HG03521 (cell line): Measurements from ENCODE around the gene RIPOR2.
A peak's percentile ranks its signal among the peaks of the same experiment; 100 is the strongest.

ENCODE experiments used
- ATAC-seq: cut with Tn5 transposase; IDR thresholded peaks from one replicate; pipeline ENCODE4 v1.9.1; 2021; ENCODE audit warnings: mild to moderate bottlenecking, moderate library complexity; ENCODE audit not compliant: unreplicated experiment

The RIPOR2 gene, protein sequence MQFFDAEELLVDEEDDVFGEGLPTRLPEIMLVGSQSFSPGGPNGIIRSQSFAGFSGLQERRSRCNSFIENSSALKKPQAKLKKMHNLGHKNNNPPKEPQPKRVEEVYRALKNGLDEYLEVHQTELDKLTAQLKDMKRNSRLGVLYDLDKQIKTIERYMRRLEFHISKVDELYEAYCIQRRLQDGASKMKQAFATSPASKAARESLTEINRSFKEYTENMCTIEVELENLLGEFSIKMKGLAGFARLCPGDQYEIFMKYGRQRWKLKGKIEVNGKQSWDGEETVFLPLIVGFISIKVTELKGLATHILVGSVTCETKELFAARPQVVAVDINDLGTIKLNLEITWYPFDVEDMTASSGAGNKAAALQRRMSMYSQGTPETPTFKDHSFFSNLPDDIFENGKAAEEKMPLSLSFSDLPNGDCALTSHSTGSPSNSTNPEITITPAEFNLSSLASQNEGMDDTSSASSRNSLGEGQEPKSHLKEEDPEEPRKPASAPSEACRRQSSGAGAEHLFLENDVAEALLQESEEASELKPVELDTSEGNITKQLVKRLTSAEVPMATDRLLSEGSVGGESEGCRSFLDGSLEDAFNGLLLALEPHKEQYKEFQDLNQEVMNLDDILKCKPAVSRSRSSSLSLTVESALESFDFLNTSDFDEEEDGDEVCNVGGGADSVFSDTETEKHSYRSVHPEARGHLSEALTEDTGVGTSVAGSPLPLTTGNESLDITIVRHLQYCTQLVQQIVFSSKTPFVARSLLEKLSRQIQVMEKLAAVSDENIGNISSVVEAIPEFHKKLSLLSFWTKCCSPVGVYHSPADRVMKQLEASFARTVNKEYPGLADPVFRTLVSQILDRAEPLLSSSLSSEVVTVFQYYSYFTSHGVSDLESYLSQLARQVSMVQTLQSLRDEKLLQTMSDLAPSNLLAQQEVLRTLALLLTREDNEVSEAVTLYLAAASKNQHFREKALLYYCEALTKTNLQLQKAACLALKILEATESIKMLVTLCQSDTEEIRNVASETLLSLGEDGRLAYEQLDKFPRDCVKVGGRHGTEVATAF

GRCh38 chr6:24935366-24936152 lies at the start of gene RIPOR2:
Gene RIPOR2 (minus strand): TSS chr6:24935960. CDS start chr6:24935898, 62 bp downstream.
- ATAC-seq: peak; percentile 24

DNA sequence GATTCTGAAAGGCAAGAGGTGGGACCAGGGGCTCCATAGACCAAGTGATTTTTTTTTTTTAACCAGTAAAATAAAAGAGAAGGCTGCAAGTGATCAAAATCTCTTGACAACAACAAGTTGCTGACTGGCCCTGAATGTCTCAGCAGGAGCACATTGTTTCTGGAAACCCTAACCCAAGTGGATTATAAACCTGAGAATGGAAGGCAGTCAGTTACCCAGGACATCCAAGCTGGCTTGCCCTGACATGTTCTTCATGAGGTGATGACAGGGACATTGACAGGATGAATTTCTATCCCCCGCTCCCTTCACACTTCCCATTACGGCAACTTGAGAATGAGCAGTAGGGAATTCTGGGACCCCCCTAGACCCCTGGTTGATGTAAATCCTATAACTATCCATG lies 49.6 kb upstream of the RIPOR2 start:
- ATAC-seq: no peak

DNA sequence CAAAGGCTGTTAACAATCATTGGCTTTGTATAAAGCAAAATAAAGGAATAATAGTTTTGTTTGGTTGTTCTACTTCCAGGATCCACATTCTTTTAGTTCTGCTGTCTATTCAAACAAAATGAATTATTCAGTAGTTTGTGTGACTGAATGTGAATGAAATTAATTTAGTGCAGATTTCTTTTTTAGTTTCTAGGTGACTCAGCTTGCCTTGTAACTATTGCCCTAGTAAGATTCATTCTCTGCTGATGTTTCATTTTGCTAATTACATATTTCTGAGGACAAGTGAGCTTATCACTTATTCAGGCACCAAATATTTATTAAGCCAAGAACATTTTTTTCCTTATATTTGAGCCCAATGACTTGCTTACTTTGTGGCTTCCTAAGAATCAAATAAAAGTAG lies 46.5 kb upstream of the RIPOR2 start:
- no peak for ATAC-seq

DNA sequence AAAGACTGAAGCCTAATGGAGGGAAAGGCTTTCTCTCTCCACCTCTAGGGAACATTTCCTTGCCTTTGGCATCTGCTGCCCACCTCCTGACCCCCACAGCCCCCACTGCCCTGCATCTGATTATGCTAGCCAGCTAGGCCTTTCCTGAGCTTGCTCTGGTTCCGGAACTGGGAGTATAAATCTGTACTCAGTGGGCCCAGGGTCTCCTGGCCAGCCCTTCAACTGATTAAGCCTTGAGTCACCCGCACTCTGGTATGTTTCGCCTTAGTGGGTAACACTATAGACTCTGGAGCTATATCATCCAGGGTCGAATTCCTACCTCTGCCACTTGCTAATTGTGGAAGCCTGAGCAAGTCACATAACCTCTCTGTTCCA lies 45.6 kb upstream of the RIPOR2 start:
- ATAC-seq: no peak

DNA sequence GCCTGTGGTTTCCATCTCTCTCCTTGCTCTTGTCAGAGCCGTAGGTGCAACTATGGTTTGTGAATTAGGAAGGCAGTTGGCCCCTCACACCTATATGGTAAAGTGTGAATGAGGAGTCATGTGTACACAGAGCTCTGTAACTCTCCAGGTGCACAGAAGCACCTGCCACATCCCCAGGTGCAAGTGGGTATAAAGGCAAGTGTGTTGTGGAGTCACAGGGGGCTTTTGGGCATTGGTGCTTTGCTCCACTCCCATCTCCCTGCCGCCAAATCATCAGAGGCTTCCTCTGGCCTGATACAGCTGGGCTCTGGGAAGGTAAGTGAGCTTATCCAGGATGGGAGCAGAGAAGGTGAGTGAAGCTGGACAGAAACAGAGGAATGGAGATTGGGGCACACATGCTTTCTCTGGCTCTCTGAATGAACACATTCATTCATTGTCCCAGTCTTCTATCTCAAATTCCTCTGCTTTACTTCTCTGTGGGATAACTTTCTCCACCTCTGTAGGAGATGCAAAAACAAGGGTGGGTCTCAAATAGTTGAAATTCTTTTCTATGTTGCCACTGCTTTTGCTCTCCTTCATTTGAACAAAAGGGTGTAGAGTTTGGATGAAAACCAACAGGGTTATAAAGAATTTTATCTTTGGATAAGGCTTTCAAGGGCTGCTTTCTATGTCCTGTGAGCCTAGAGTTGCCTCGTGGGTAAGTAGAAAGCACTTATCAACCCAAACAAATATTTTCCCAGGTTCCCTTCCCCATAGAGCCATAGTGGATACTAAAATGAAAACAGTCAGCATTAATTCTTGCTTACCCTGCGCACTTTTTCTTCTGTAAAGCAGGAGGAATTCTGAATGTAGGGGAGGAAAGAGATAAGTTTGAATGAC lies 45.0 kb upstream of the RIPOR2 start:
- ATAC-seq: no peak

DNA sequence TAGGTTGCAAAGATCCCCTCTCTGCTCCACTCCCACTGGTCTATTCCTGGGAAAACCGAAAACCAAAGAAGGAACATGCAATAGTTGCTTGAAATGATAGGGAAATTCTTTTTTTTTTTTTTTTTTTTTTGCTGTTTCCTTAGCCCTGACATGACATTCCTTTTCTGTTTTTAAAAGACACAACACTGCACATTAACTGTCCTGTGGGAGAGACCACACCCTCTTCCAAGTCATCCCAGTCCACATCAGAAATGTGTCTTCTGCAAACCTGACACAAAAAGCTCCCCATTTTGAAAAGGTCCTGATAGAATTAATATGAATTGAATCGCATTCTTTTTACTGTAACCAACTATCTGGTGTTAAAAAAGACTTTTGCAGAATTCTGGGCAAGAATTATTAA lies 43.4 kb upstream of the RIPOR2 start:
- ATAC-seq: no peak

- peak; percentile 80 for ATAC-seq
Observed at GRCh38 chr6:24974182-24975171, 38.7 kb upstream of the RIPOR2 start.

- no peak for ATAC-seq
Observed at GRCh38 chr6:24972311-24972958, 36.7 kb upstream of the RIPOR2 start.

GRCh38 chr6:24971067-24971466 lies 35.3 kb upstream of the RIPOR2 start:
- ATAC-seq: no peak

- ATAC-seq: no peak
Observed at GRCh38 chr6:24969343-24969860, 33.6 kb upstream of the RIPOR2 start.

DNA sequence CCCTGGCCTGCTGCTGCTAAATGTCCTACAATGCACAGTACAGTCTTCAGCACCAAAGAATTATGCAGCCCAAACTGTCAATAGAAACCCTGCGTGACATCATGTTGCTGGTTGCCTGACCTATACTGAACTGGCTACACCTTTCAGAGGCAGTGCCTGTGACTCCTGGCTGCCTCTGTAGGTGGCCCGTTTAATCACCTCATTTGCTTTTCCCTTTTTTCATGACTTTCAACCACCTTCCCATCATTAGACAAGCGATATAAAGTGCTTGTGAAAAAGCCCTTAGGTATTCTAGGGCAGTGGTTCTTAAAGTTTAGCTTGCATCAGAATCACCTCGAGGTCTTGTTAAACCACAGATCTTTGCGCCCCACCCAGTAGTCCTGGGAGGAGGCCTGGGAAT lies 33.0 kb upstream of the RIPOR2 start:
- ATAC-seq: no peak

GRCh38 chr6:24967211-24967610 lies 31.5 kb upstream of the RIPOR2 start:
- no peak for ATAC-seq

DNA sequence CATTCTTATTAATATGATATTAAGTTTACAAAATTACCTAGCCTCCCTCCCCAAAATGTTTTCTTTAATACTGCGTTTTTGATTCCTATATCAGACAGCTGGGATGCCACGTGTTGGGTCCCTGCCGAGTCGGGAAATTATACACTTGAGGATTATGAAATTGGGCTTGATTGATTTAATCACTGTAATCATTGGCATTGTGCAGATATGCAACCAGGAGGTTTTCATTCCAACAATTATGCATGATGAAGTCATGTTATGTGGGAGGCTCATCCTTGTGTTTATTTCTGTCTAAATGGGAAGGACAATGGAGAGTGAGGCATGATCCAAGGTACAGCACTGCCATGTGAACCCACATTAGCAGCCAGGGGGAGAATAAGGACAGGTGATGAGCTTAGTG lies 30.6 kb upstream of the RIPOR2 start:
- ATAC-seq: no peak

DNA sequence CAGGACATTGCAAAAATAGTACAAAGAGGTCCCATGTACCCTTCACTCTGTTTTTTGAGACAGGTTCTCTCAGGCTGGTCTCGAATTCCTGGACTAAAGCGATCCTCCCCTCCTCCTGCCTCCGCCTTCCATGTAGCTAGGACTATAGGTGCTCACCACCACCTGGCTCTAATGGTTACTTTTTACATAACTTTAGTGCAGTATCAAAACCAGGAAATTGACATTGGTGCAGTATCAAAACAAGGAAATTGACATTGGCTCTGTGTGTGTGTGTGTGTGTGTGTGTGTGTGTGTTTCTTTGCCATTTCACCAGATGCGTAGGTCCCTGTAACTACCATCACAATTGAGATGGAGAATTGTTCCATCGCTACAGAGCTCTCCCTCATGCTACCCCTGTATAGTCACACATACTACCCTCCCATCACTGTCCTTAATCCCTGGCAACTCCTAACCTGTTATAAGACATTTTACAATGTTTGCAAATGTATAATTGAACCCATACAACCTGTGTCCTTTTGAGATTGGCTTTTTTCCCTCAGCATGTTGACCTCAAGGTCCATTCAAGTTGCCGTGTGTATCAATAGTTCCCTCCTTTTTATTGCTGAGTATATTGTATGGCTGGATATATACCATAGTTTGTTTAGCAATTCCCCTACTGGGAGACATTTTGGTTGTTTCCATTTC lies 28.3 kb upstream of the RIPOR2 start:
- ATAC-seq: no peak

GRCh38 chr6:24963339-24963738 lies 27.6 kb upstream of the RIPOR2 start:
- ATAC-seq: no peak

DNA sequence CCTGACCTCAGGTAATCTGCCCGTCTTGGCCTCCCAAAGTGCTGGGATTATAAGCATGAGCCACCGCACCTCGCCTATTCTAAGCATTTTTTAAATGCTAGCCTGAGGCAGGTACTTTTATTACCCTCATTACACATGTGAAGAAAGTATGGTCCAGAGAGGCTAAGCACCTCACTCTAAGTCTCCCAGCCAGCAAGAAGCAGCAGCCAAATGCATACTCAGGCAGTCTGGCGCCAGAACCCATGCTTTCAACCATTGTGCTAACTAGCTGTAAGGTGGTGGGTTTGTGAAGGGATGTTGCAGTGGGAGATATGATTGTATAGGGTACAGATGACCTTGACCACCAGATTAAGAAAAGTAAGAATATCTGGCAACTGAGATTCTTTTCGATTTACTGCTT lies 26.1 kb upstream of the RIPOR2 start:
- ATAC-seq: no peak

DNA sequence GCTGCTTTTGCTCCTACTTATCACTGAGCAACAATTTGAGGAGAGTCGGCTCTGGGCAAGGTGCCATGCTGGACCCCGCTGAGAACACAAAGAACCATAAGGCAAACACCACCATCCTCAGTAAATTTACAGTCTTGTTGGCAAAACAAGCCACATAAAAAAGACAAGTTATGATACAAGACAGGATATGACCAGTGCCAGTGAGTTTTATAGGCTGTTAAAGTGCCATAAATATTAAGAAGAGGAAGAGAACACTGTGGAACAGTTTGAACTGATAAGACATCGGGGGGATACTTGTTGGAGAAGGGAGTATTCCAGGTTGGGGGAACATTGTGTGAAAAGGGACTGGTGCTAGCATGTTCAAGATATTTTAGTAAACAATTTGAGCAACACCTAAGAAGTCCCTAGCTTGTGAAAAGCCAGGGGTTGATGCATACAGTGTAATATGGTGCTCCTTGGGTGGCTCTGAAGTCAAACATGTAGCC lies 25.3 kb upstream of the RIPOR2 start:
- no peak for ATAC-seq
